Nucleus accumbens (tissue), 56 donors: Measurements from ENCODE around the gene IFNA8.
A peak's percentile ranks its signal among the peaks of the same experiment; 100 is the strongest.
"Not testable (repeated sequence)": the region's sequence is repeated elsewhere in the genome, so short reads cannot be mapped to it uniquely, and the experiment has no call there.

Source experiments
- DNase-seq, 56 donors: peaks; one replicate each; lab custom pipeline; 2025; lab: John Stamatoyannopoulos, UW

IFNA8 gene

DNA sequence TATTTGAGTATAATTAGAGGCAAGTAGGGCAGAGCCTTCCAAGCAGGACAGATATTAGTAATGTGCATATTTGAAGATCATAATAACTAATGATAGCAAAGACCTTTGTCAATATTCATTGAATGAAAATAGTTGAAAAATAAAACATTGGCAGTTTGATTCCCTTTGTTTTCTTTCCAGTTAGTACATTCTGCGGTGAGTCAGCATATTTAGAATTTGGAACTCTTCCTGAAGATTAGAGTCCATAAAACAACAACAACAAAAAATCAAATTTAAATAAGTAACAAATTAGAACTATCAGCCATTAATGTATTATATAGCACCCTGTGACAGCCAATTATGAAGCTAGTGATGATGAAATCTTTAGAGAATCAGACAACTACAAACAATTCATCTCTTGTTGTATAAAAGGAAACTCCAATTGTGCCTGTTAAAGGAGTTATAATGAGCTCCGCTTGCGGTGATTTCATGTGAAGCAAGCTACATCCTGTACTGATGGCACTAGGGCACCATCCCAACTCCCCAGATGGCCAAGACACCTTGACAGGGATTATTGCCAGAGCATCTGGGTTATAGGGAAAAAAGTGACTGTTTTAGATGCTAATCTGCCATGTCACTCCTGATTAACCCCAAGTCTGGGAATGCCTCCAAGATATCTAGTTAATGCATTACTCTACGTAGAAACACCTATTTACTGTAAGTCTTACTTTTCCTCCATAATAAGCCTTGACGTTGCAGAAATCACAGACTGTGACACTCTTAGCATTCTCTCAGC, 6.8 kb downstream of the IFNA8 start:
- no peak for DNase-seq

DNA sequence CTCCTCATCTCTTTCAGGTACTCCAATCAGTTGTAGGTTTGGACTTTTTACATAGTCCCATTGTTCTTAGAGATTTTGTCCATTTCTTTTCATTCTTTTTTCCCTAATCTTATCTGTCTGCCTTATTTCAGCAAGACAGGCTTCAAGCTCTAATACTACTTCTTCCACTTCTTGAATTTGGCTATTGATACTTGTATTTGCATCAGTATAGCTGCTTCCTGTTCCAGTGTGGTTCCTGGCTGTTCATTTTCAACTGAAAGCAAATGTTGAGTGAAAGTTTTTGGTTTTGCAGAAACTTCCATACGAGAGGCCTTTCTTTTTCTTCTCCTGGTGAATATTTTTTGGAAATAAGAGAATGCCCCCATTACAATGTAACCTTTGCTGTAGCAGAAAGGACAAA, 19.3 kb downstream of the IFNA8 start:
- DNase-seq: no peak

DNA sequence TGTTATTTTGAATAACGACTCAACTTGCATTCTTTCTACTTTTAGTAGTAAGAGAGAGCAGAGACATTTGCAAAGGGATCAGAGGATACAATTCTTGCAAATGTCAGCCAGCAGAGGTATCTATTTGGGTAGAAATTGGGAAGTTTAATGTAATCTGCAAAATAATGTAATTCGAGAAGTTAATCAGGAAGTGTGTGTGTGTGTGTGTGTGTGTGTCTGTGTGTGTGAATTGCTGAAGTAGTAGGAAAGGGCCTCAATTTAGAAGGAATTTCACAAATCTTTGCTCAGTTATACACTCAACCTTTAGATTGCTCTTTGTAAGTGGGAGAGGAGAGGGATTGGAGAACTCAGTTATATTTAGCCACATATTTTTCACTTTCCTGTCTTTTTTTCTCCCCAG, 20.3 kb downstream of the IFNA8 start:
- no peak for DNase-seq

DNA sequence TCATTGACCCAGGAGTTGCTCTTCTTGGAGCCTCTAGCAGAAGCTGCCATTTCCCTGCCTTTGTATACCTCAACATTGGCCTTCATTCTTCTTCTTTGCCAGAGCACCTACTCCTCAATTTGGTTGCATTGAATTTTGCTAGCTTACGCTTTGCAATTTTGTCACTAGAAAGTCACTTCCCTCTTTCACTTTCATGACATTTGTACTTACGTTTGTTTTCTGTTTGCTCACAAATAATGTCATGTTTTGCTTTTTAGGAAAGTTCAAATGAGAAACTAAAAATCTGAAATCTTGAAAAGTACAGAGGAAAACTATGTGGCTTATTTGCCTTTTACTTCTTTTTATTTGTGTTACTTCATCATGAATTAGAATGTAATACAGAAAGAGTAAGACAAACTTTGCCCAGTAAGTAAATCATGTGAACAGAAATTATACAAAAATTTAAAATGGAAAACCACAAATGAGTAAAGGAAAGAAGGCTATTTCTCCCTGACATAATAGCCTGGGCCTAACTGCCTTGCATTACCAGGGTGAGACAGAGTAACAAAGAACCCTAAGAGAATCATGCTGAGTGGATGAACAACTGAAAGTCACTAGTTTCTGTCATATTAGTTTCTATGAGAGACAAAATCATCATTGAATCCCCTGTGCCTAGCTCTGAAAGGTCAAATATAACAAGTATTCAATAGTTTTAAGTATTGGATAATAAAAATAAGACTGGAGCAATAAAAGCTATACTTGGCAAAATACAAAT, 23.9 kb downstream of the IFNA8 start:
- no peak for DNase-seq

DNA sequence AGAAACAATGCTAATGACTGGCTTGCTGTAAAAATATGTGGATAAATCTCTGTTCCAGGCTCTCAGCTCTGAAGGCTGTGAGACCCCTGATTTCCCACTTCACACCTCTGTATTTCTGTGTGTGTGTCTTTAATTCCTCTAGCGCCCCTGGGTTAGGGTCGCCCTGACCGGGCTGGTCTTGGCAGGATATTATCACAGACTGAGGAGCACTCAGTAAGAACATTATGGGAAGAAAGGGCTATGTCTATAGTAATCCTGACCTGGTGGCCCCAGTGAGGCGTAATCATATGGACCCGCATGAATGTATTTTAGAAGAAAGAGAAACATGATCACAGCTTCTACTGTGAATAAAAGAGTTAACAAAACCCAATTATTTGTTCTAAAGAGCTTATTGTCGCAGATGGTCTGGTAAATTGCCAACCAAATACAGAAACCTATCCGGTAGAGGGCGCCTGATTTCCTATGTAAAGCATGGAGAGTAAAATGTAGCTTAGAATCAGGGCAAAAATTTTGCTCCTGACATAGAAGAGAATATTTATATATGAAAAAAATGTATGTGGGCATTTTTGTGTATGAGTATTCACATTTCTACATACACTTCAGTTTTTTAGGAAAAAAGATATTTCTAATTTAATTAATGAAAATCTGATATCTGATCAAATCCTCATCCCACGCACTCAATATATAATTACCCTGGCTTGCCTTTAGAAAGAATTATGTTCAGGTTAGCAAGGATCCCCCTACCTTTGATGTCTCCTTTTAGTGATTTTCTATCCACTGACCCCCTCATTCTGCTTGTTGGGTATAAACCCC, 25.5 kb downstream of the IFNA8 start:
- DNase-seq: peak in 30 of 56 donors; percentile 3 to 77 (median 22)

DNA sequence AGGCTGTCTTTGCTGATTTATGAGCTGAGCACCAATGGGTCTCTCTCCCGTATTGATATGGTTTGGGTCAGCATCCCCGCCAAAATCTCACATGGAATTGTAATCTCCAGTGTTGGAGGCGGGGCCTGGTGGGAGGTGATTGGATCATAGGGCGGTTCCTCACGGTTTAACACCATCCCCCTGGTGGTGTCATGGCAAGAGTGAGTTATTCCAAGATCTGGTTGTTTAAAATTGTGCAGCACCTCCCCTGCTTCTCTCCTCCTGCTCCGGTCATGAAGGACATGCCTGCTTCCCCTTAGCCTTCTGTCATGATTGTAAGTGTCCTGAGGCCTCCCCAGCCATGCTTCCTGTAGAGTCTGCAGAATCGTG, 26.1 kb downstream of the IFNA8 start:
- DNase-seq: not testable (repeated sequence)

DNA sequence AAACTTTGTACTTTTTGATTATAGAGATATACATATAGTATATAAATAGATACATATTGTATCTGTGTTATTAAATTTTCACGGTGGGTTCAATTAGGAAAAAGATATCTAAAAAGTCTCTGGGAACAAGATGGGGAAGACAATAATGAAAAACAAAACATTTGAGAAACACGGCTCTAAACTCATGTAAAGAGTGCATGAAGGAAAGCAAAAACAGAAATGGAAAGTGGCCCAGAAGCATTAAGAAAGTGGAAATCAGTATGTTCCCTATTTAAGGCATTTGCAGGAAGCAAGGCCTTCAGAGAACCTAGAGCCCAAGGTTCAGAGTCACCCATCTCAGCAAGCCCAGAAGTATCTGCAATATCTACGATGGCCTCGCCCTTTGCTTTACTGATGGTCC, 31.2 kb downstream of the IFNA8 start, which contains the start of gene IFNA1:
Gene IFNA1 (plus strand): TSS at position 301 of the 400 bp plus-strand sequence. CDS start 69 bp downstream, at position 370.
- no peak for DNase-seq

DNA sequence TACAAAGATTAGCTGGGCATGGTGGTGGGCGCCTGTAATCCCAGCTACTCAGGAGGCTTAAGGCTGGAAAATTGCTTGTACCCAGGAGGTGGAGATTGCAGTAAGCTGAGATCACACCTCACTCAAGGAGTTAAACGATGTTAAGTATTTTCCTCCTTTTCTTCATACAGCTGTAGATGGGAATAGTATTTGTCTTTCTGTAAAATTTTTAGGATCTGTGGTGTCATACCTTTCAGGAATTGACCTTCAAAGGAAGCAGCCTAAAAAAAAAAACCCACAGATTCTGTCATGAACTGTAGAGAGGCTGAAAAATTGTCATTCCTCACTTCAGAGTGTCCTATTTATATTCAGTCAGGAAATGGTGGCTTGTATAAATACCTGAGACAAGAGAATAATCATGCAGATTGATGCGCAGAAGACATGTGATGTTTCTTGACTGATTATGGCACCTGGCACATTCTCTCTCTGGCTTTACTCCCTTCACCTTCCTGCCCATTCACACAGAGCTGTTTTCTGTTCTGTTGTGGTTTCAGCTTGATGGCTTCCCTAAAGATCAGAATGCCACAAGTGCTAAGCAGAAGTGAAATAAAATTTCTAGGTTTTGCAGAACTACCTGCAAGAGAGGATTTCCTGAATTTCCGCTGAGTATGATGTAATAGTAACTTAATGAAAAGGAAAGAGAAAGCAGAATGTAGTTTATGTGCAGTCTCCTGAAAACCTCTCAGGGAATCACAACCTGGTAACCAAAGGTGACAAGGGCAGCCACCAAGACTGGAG, 35.1 kb downstream of the IFNA8 start:
- no peak for DNase-seq

DNA sequence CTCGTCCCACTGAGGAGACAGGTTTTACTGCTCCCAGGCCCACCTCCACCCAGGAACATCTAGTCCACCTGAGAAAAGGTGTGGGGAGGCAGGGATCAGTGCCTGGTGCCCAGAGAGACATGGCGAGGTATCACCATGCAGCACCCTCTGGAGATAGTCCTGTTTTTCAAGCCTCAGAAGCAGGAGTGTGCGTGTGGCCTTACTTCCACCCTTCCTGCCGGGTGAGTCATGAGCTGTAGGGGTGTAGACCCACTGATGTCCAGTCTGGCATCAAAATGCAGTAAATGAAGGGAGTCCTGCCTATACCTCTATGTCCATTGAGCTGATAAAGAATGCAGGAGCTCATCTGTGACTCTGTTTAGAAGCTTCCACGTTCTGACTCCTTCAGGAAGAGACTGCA, 40.4 kb downstream of the IFNA8 start:
- not testable (repeated sequence) for DNase-seq

DNA sequence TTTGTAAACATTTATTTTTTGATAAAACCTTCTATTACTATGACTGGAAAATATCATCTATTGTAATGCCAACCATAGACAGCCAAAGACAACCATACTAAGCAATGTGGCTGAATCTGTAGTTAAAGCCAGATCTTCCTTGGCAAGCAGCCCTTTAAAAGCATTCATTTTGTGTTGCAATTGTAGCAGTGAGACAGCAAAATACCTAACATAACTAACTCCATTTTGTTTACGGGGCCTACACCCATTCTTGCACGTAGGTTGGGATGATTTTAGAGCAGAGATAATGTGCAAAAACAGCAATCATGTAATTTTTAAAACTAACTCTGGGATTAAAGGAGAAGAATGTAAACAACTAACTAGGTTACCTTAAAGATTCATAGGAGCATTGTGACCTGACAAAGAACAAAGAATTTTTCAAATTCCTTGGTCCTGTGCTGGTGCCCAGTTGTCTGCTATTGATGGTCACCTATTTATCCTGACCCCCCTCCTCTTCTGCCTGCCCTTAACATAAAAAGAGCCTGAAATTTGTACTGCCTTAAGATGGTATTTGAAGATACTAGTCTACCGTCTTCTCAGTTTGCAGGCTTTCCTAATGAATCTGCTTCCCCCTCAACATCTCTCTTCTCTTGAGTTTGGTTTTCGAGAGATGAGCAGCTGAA, 41.9 kb downstream of the IFNA8 start:
- DNase-seq: no peak

DNA sequence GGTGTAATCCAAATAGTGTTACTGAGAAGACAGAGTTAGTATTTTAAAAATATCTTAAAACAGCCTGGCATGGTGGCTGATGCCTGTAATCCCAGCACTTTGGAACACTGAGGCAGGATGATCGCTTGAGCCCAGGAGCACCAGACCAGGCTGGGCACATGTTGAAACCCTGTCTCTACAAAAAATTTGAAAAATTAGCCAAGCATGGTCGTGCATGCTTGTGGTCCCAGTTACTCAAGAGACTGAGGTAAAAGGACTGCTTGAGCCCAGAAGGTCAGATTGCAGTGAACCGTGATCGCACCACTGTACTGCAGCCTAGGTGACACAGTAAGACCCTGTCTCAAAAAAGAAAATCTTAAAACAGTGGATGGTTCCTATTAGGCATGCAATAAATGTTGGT, 43.8 kb downstream of the IFNA8 start:
- no peak for DNase-seq

DNA sequence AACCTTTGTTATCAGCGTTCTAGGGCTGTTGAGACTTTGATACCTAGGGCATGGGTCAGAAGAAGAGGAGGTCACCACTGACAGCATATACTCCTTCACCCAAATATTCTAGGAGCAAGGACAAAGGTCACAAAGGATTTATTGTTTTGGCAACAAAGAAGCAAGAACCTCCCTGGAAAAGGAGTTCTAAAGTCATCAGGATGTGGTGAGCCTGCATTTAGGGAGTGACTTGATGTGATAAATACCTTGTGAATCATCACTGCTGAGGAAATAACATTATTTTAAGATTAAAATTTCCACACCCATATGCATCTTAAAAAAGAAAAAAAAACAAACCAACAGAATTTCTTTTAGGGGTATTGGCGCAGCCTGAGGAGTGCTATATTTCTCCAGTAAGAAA, 45.2 kb downstream of the IFNA8 start:
- no peak for DNase-seq

DNA sequence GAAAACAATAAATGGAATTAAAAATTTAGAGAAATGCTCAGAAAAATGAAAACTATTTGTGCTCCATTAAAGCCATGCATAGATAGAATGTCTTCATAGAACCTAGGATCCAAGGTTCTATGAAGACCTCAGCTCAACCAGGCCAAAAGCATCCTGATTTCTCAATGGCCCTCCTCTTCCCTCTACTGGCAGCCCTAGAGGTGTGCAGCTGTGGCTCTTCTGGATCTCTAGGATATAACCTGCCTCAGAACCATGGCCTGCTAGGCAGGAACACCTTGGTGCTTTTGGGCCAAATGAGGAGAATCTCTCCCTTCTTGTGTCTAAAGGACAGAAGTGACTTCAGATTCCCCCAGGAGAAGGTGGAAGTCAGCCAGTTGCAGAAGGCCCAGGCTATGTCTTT, 46.4 kb downstream of the IFNA8 start:
- DNase-seq: peak in 9 of 56 donors; percentile 1 to 16 (median 4)
